ENCODE data around the gene SLC16A1. TPM values are rescaled to one million over a fixed set of nuclear protein-coding genes. Genes with fewer than 3 reads are reported as not detected.

SLC16A1 gene
- total RNA-seq, 1 experiment from 2014 or later, result 328 TPM

DNA sequence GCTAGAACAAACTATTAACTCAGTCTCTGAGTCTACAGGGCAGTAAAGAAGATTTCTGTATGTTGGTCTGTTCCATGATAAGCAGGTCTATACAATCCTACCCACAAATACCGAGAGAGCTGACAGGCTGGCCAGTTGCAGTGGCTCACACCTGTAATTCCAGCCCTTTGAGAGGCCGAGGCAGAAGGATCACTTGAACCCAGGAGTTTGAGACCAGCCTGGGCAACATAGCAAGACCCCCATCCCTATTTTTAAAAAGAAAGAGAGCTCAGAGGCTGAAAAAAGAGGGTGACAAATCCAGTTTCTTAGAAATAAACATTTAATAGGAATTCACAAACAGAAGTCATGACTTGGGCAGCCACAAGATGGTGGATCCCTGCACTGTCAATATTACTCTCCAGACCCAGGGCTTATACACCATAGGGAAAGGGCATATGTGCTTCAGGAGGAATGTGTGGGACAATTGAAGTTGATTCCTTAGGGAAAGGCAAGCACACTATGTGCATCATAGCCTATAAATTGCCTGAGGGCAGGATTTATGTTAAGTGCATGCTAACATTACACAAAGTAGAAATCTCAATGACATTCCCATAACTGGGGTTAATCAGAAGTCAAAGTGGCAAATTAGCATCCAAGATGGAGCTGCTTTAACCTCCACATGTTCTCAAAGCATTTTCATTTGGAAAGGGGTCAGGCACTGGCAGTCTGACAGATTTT is 66.8 kb downstream of the SLC16A1 start (continued):
- TF ChIP-seq ZNF425 (CRISPR knock-in tag; conservative IDR thresholded peaks at IDR 0.05) (no peak), NR3C1 (CRISPR knock-in tag; conservative IDR thresholded peaks at IDR 0.05; ENCODE audit: low read depth) (no peak), ZNF232 (CRISPR knock-in tag; IDR thresholded peaks at IDR 0.05) (no peak), SOX15 (CRISPR knock-in tag; IDR thresholded peaks at IDR 0.05) (no peak)
- TF ChIP-seq, protein P1, sequence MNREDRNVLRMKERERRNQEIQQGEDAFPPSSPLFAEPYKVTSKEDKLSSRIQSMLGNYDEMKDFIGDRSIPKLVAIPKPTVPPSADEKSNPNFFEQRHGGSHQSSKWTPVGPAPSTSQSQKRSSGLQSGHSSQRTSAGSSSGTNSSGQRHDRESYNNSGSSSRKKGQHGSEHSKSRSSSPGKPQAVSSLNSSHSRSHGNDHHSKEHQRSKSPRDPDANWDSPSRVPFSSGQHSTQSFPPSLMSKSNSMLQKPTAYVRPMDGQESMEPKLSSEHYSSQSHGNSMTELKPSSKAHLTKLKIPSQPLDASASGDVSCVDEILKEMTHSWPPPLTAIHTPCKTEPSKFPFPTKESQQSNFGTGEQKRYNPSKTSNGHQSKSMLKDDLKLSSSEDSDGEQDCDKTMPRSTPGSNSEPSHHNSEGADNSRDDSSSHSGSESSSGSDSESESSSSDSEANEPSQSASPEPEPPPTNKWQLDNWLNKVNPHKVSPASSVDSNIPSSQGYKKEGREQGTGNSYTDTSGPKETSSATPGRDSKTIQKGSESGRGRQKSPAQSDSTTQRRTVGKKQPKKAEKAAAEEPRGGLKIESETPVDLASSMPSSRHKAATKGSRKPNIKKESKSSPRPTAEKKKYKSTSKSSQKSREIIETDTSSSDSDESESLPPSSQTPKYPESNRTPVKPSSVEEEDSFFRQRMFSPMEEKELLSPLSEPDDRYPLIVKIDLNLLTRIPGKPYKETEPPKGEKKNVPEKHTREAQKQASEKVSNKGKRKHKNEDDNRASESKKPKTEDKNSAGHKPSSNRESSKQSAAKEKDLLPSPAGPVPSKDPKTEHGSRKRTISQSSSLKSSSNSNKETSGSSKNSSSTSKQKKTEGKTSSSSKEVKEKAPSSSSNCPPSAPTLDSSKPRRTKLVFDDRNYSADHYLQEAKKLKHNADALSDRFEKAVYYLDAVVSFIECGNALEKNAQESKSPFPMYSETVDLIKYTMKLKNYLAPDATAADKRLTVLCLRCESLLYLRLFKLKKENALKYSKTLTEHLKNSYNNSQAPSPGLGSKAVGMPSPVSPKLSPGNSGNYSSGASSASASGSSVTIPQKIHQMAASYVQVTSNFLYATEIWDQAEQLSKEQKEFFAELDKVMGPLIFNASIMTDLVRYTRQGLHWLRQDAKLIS (CRISPR knock-in tag; IDR thresholded peaks at IDR 0.05; ENCODE audit: borderline replicate concordance), result no peak

- Mint-ChIP-seq H3K4me3 (no peak overlapping the region), H3K27me3 (ENCODE audit: low read depth) (peaks cover 4% of the 10 kb centered on the region), H3K36me3 (peaks cover 8% of the 10 kb centered on the region), H3K4me1 (peaks cover 3% of the 10 kb centered on the region; the same call in 1 of the 2 replicates), H3K9me3 (peaks cover 11% of the 10 kb centered on the region), H3K27ac (no peak overlapping the region; the same call in 1 of the 2 replicates)
- ChIA-PET CTCF (interaction anchor here (0.7 to 1.5 kb wide), 5 partner anchors 150 to 184 kb away, joined by 3 to 5 read pairs (median 3); partner anchors contain the start of gene LRIG2), POLR2A (no interaction called here)
- TF ChIP-seq, protein P2, sequence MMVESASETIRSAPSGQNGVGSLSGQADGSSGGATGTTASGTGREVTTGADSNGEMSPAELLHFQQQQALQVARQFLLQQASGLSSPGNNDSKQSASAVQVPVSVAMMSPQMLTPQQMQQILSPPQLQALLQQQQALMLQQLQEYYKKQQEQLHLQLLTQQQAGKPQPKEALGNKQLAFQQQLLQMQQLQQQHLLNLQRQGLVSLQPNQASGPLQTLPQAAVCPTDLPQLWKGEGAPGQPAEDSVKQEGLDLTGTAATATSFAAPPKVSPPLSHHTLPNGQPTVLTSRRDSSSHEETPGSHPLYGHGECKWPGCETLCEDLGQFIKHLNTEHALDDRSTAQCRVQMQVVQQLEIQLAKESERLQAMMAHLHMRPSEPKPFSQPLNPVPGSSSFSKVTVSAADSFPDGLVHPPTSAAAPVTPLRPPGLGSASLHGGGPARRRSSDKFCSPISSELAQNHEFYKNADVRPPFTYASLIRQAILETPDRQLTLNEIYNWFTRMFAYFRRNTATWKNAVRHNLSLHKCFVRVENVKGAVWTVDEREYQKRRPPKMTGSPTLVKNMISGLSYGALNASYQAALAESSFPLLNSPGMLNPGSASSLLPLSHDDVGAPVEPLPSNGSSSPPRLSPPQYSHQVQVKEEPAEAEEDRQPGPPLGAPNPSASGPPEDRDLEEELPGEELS (CRISPR knock-in tag; IDR thresholded peaks at IDR 0.05), result no peak
- TF ChIP-seq FOXJ3 (CRISPR knock-in tag; IDR thresholded peaks at IDR 0.05; ENCODE audit: borderline replicate concordance) (no peak), PRDM15 (CRISPR knock-in tag; IDR thresholded peaks at IDR 0.05) (no peak), FOXP1 (CRISPR knock-in tag; IDR thresholded peaks at IDR 0.05; ENCODE audit: borderline replicate concordance) (no peak), ZNF532 (CRISPR knock-in tag; IDR thresholded peaks at IDR 0.05; ENCODE audit: borderline replicate concordance) (no peak), GTF2I (CRISPR knock-in tag; conservative IDR thresholded peaks at IDR 0.05) (no peak)
- DNase-seq (ENCODE audit: low spot score), result no peak
- no peak for ATAC-seq
Observed at GRCh38 chr1:112888630-112889029, 67.4 kb downstream of the SLC16A1 start.
